ENCODE results near the gene MAP2K3. TPM values are rescaled to one million over a fixed set of nuclear protein-coding genes. Genes with fewer than 3 reads are reported as not detected.

Gene MAP2K3
- polyA plus RNA-seq, 1 donor, result 49.7 TPM

GRCh38 chr17:21361020-21361809 is 76.7 kb downstream of the MAP2K3 start:
- peaks cover 24% of the 10 kb centered on the region for H3K4me1 ChIP-seq (ENCODE audit: control insufficient read depth, insufficient read depth, low read length)
- no peak for DNase-seq
- no peaks in the 10 kb centered on the region for H3K9me3 ChIP-seq (ENCODE audit: control insufficient read depth, low read depth, low read length)
- no peak overlapping the region for H3K27ac ChIP-seq (ENCODE audit: low read length)
- no peaks in the 10 kb centered on the region for H3K27me3 ChIP-seq (ENCODE audit: control insufficient read depth, insufficient read depth, low read length)
- H3K36me3 ChIP-seq (ENCODE audit: control insufficient read depth, insufficient read depth, low read length), result no peaks in the 10 kb centered on the region
- WGBS (ENCODE audit: insufficient coverage, low lambda C conversion rate), result no CpG with 5 or more reads among the region's 5 CpGs
- no peak overlapping the region for H3K4me3 ChIP-seq (ENCODE audit: low read length)

GRCh38 chr17:21362331-21362931 is 77.9 kb downstream of the MAP2K3 start:
- no peak for DNase-seq
- Histone ChIP-seq H3K9me3 (ENCODE audit: control insufficient read depth, low read depth, low read length) (no peaks in the 10 kb centered on the region), H3K27ac (ENCODE audit: low read length) (no peak overlapping the region), H3K4me3 (ENCODE audit: low read length) (no peak overlapping the region), H3K27me3 (ENCODE audit: control insufficient read depth, insufficient read depth, low read length) (no peaks in the 10 kb centered on the region), H3K36me3 (ENCODE audit: control insufficient read depth, insufficient read depth, low read length) (no peaks in the 10 kb centered on the region), H3K4me1 (ENCODE audit: control insufficient read depth, insufficient read depth, low read length) (peaks cover 21% of the 10 kb centered on the region)

GRCh38 chr17:21363776-21364642 is 79.5 kb downstream of the MAP2K3 start:
- DNase-seq, result no peak
- H3K27me3 ChIP-seq (ENCODE audit: control insufficient read depth, insufficient read depth, low read length), result no peaks in the 10 kb centered on the region
- H3K4me1 ChIP-seq (ENCODE audit: control insufficient read depth, insufficient read depth, low read length), result peaks cover 13% of the 10 kb centered on the region
- H3K4me3 ChIP-seq (ENCODE audit: low read length), result no peak overlapping the region
- no peaks in the 10 kb centered on the region for H3K9me3 ChIP-seq (ENCODE audit: control insufficient read depth, low read depth, low read length)
- H3K36me3 ChIP-seq (ENCODE audit: control insufficient read depth, insufficient read depth, low read length), result no peaks in the 10 kb centered on the region
- 80% methylated on average over 1 of the region's 9 CpGs for WGBS (ENCODE audit: insufficient coverage, low lambda C conversion rate)
- no peak overlapping the region for H3K27ac ChIP-seq (ENCODE audit: low read length)

Other genes with a start within 250 kb of the MAP2K3 start
- gene USP22, start 241.7 kb upstream of the MAP2K3 start, polyA plus RNA-seq, result 103 TPM
- 29.2 TPM for gene DHRS7B, start 157.7 kb upstream of the MAP2K3 start, polyA plus RNA-seq
- 21.6 TPM for gene TMEM11, start 70.5 kb upstream of the MAP2K3 start, polyA plus RNA-seq
- gene NATD1, start 31.3 kb upstream of the MAP2K3 start, polyA plus RNA-seq, result 6.9 TPM
- 18.4 TPM for gene KCNJ12, start 91.6 kb downstream of the MAP2K3 start, polyA plus RNA-seq

All from large intestine (tissue), 3 donors.